Astrocyte (in vitro differentiated cells and primary cell): ENCODE data around the gene ZC3HAV1. TPM values are rescaled to one million over a fixed set of nuclear protein-coding genes. Genes with fewer than 3 reads are reported as not detected.

ENCODE experiments used
- DNase-seq: peaks from one replicate; pipeline ENCODE4 v3.0.0-alpha.2; 2010; ENCODE audit warnings: low read depth
- FAIRE-seq: peaks from 2 replicates; lab custom pipeline; 2011; peaks lifted over from hg19 to GRCh38; lab: Jason Lieb, UNC
- H2AFZ ChIP-seq: 2 replicates; pipeline ENCODE4 v1.6.0; 2012; ENCODE audit warnings: low read depth, low read length, inconsistent platforms
- H3K27ac ChIP-seq: 2 replicates; pipeline ENCODE4 v1.5.1; 2011; ENCODE audit warnings: low read depth, low read length, inconsistent platforms
- H3K27me3 ChIP-seq: 2 replicates; pipeline ENCODE4 v1.6.0; 2011; ENCODE audit warnings: low read length, inconsistent platforms; ENCODE audit not compliant: insufficient read depth
- H3K36me3 ChIP-seq: 2 replicates; pipeline ENCODE4 v1.5.1; 2011; ENCODE audit warnings: low read length, inconsistent platforms; ENCODE audit not compliant: insufficient read depth
- H3K4me1 ChIP-seq: 2 replicates; pipeline ENCODE4 v1.5.1; 2011; ENCODE audit warnings: low read length, inconsistent platforms; ENCODE audit not compliant: insufficient read depth
- H3K4me2 ChIP-seq: 2 replicates; pipeline ENCODE4 v1.6.0; 2012; ENCODE audit warnings: low read length, inconsistent platforms
- H3K4me3 ChIP-seq: 2 replicates; pipeline ENCODE4 v1.5.1; 2011; ENCODE audit warnings: low read depth, mild to moderate bottlenecking, low read length, inconsistent platforms; ENCODE audit not compliant: insufficient read depth
- H3K79me2 ChIP-seq: 2 replicates; pipeline ENCODE4 v1.6.0; 2012; ENCODE audit warnings: mild to moderate bottlenecking, low read length, inconsistent platforms; ENCODE audit not compliant: insufficient read depth
- H3K9ac ChIP-seq: 2 replicates; pipeline ENCODE4 v1.6.0; 2012; ENCODE audit warnings: mild to moderate bottlenecking, low read length, inconsistent platforms
- H3K9me3 ChIP-seq: 2 replicates; pipeline ENCODE4 v1.5.1; 2012; ENCODE audit warnings: low read depth, mild to moderate bottlenecking, low read length, inconsistent platforms; ENCODE audit not compliant: insufficient read depth
- H4K20me1 ChIP-seq: 2 replicates; pipeline ENCODE4 v1.6.0; 2012; ENCODE audit warnings: low read length, inconsistent platforms; ENCODE audit not compliant: insufficient read depth
- H3K27ac Mint-ChIP-seq: one replicate; pipeline ENCODE4 v1.8.0; 2021; ENCODE audit warnings: mild to moderate bottlenecking, mixed read lengths; ENCODE audit not compliant: unreplicated experiment
- H3K27me3 Mint-ChIP-seq: one replicate; pipeline ENCODE4 v1.8.0; 2021; ENCODE audit warnings: low read depth, mixed read lengths; ENCODE audit not compliant: unreplicated experiment
- H3K36me3 Mint-ChIP-seq: one replicate; pipeline ENCODE4 v1.8.0; 2021; ENCODE audit warnings: low read depth, mixed read lengths; ENCODE audit not compliant: unreplicated experiment
- H3K4me1 Mint-ChIP-seq: one replicate; pipeline ENCODE4 v1.8.0; 2021; ENCODE audit warnings: low read depth, mixed read lengths; ENCODE audit not compliant: unreplicated experiment
- H3K4me3 Mint-ChIP-seq: one replicate; pipeline ENCODE4 v1.8.0; 2021; ENCODE audit warnings: mild to moderate bottlenecking, moderate library complexity, mixed read lengths; ENCODE audit not compliant: unreplicated experiment
- H3K9me3 Mint-ChIP-seq: one replicate; pipeline ENCODE4 v1.8.0; 2021; ENCODE audit warnings: mild to moderate bottlenecking, mixed read lengths; ENCODE audit not compliant: unreplicated experiment
- EZH2 ChIP-seq: IDR thresholded peaks from 2 replicates; pipeline ENCODE4 v1.6.1; 2012; ENCODE audit warnings: mild to moderate bottlenecking, low read length, inconsistent platforms; ENCODE audit not compliant: insufficient read depth
- total RNA-seq: library from RNA; stranded (reverse); gene quantifications from 2 replicates; pipeline ENCODE4 v1.2.1, GENCODE V29; 2021
- TF ChIP-seq, protein P1 (sequence below): IDR thresholded peaks from 2 replicates; pipeline ENCODE4 v1.5.1; 2011; ENCODE audit warnings: low read depth, mild to moderate bottlenecking, inconsistent platforms, low read length, moderate library complexity; ENCODE audit not compliant: insufficient read depth

The ZC3HAV1 gene
- total RNA-seq, 1 donor from 2014 or later = 63.8 TPM

DNA sequence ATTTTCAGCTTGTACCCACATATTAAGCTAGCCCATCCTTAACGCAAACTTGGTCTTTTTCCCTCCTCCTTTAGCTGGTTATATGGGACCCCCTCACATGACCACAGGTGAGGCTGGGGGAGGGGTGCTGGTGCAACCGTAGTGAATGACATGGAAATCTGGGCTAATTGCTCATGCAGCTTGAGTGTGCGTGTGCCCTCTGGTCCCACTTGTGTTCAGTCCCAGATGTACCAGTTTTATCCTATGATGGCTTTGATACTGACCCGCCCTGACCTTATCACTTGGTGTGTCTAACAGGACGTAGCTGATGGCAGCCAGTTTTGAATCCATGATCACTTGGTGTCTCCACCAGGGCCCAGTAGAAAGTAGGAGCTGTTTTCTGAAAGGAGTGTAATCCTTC, 5.1 kb upstream of the ZC3HAV1 start:
- peak overlapping the region; percentile 23 for H3K27ac Mint-ChIP-seq
- H3K4me3 ChIP-seq = no peak overlapping the region
- no peak overlapping the region for H3K9ac ChIP-seq
- H3K27me3 ChIP-seq = no peaks in the 10 kb centered on the region
- TF ChIP-seq EZH2 = no peak
- TF ChIP-seq, protein P1, sequence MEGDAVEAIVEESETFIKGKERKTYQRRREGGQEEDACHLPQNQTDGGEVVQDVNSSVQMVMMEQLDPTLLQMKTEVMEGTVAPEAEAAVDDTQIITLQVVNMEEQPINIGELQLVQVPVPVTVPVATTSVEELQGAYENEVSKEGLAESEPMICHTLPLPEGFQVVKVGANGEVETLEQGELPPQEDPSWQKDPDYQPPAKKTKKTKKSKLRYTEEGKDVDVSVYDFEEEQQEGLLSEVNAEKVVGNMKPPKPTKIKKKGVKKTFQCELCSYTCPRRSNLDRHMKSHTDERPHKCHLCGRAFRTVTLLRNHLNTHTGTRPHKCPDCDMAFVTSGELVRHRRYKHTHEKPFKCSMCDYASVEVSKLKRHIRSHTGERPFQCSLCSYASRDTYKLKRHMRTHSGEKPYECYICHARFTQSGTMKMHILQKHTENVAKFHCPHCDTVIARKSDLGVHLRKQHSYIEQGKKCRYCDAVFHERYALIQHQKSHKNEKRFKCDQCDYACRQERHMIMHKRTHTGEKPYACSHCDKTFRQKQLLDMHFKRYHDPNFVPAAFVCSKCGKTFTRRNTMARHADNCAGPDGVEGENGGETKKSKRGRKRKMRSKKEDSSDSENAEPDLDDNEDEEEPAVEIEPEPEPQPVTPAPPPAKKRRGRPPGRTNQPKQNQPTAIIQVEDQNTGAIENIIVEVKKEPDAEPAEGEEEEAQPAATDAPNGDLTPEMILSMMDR = no peak
- peaks cover 7% of the 10 kb centered on the region for H3K4me1 ChIP-seq
- H3K36me3 Mint-ChIP-seq = peaks cover 2% of the 10 kb centered on the region
- H3K36me3 ChIP-seq = no peaks in the 10 kb centered on the region
- no peak overlapping the region for H3K27ac ChIP-seq
- no peaks in the 10 kb centered on the region for H3K27me3 Mint-ChIP-seq
- peaks cover 15% of the 10 kb centered on the region for H3K4me1 Mint-ChIP-seq
- H3K4me3 Mint-ChIP-seq = no peak overlapping the region
- H3K9me3 ChIP-seq = no peaks in the 10 kb centered on the region
- peaks cover 3% of the 10 kb centered on the region for H3K9me3 Mint-ChIP-seq
- H3K79me2 ChIP-seq = no peaks in the 10 kb centered on the region
- H3K4me2 ChIP-seq = no peak overlapping the region
- DNase-seq (no peak), FAIRE-seq (no peak)
- H2AFZ ChIP-seq = no peak overlapping the region
- H4K20me1 ChIP-seq = no peaks in the 10 kb centered on the region

DNA sequence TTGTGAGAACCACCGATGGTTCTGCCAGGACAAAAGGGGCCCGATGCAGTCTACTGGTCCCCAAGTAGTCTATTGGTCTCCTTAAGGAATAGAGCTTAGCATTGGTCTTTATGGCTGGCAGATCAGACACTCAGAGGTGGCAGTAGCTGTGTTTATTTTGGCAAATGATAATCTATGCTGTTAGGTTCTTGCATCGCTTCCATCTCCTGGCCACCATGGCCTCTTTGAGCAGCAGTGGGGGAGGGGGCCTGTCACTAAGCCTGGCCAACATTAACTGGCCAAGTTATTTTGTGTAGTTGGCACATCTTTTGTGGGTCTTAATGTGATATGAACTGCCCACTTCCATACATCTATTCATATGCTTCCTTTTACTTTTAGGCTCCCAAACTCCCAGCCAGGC, 4.5 kb upstream of the ZC3HAV1 start:
- peaks cover 7% of the 10 kb centered on the region for H3K4me1 ChIP-seq
- H3K36me3 Mint-ChIP-seq = peaks cover 2% of the 10 kb centered on the region
- no peaks in the 10 kb centered on the region for H3K79me2 ChIP-seq
- no peaks in the 10 kb centered on the region for H3K27me3 ChIP-seq
- H3K9me3 Mint-ChIP-seq = peaks cover 3% of the 10 kb centered on the region
- no peaks in the 10 kb centered on the region for H4K20me1 ChIP-seq
- no peak overlapping the region for H3K27ac ChIP-seq
- no peak overlapping the region for H2AFZ ChIP-seq
- FAIRE-seq (no peak), DNase-seq (no peak)
- H3K4me3 ChIP-seq = no peak overlapping the region
- peaks cover 15% of the 10 kb centered on the region for H3K4me1 Mint-ChIP-seq
- no peak overlapping the region for H3K27ac Mint-ChIP-seq
- no peak overlapping the region for H3K4me3 Mint-ChIP-seq
- no peaks in the 10 kb centered on the region for H3K9me3 ChIP-seq
- no peak overlapping the region for H3K9ac ChIP-seq
- TF ChIP-seq, protein P1 = no peak
- TF ChIP-seq EZH2 = no peak
- no peak overlapping the region for H3K4me2 ChIP-seq
- no peaks in the 10 kb centered on the region for H3K27me3 Mint-ChIP-seq
- H3K36me3 ChIP-seq = no peaks in the 10 kb centered on the region

DNA sequence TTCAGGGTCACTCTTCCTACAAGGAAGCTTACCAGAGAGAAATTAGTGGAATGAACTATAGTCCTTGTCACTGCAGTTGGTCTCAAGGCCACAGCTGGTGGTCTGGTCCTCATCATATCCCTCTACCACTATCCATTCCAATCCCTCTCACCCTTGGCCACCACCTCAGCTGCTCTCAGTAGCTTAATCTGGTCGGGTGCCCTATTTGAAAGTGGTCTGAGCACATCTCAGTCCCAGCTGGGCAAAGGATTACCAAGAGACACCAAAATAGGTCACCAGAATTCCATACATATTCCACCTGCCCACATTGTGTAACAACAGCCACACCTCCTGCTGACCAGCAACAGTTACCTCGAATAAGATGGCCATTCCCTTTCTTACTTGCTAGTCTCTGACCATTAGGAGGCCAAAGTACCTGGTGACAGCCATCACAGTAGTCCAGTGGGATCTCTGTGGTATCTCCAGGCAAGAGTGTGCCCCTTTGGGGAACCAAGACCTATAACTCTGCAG, 3.3 kb upstream of the ZC3HAV1 start:
- H3K4me1 Mint-ChIP-seq = peaks cover 6% of the 10 kb centered on the region
- no peak overlapping the region for H3K27ac Mint-ChIP-seq
- peaks cover 3% of the 10 kb centered on the region for H3K9me3 Mint-ChIP-seq
- TF ChIP-seq EZH2 = no peak
- TF ChIP-seq, protein P1 = no peak
- Histone ChIP-seq H3K4me2 (no peak overlapping the region), H3K4me1 (peaks cover 4% of the 10 kb centered on the region), H3K27me3 (no peaks in the 10 kb centered on the region), H3K79me2 (peaks cover 3% of the 10 kb centered on the region), H3K36me3 (no peaks in the 10 kb centered on the region), H3K9ac (no peak overlapping the region), H4K20me1 (peaks cover 1% of the 10 kb centered on the region), H2AFZ (no peak overlapping the region), H3K4me3 (no peak overlapping the region), H3K27ac (no peak overlapping the region), H3K9me3 (no peaks in the 10 kb centered on the region)
- H3K36me3 Mint-ChIP-seq = peaks cover 5% of the 10 kb centered on the region
- DNase-seq = no peak
- no peaks in the 10 kb centered on the region for H3K27me3 Mint-ChIP-seq
- no peak overlapping the region for H3K4me3 Mint-ChIP-seq
- FAIRE-seq = no peak
